VCaP (cell line): ENCODE measurements around the gene CPN2.

Experiments used
- H3K27ac ChIP-seq: fragments of 450-650 bp; 2 replicates; pipeline ENCODE4 v1.5.1; 2017
- TF ChIP-seq, protein P1 (sequence below): fragments of 450-650 bp; conservative IDR thresholded peaks from 2 replicates; pipeline ENCODE4 v1.5.1; 2017; ENCODE audit warnings: mild to moderate bottlenecking, moderate library complexity

CPN2 gene

DNA sequence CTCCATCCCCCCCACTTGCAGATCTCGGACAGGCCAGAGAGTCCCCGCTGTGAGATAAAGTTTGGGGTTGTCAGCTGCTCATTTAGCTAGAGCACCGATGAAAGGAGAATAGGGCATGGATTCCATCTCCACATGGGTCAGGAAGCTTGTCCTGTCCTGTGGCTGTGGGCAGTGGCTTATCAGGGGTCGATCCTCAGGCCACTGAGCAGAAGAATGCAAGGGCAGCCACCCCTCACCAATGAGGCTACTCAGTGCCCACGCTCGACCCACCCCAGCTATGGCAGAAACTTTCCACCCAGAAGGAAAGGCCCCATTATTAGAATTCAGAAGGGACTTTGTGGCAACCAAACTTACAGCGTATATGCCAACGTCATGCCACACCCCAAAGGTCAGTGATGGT, 43.3 kb downstream of the CPN2 start:
- TF ChIP-seq, protein P1, sequence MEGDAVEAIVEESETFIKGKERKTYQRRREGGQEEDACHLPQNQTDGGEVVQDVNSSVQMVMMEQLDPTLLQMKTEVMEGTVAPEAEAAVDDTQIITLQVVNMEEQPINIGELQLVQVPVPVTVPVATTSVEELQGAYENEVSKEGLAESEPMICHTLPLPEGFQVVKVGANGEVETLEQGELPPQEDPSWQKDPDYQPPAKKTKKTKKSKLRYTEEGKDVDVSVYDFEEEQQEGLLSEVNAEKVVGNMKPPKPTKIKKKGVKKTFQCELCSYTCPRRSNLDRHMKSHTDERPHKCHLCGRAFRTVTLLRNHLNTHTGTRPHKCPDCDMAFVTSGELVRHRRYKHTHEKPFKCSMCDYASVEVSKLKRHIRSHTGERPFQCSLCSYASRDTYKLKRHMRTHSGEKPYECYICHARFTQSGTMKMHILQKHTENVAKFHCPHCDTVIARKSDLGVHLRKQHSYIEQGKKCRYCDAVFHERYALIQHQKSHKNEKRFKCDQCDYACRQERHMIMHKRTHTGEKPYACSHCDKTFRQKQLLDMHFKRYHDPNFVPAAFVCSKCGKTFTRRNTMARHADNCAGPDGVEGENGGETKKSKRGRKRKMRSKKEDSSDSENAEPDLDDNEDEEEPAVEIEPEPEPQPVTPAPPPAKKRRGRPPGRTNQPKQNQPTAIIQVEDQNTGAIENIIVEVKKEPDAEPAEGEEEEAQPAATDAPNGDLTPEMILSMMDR = no peak
- H3K27ac ChIP-seq = peak overlapping the region; percentile 37

DNA sequence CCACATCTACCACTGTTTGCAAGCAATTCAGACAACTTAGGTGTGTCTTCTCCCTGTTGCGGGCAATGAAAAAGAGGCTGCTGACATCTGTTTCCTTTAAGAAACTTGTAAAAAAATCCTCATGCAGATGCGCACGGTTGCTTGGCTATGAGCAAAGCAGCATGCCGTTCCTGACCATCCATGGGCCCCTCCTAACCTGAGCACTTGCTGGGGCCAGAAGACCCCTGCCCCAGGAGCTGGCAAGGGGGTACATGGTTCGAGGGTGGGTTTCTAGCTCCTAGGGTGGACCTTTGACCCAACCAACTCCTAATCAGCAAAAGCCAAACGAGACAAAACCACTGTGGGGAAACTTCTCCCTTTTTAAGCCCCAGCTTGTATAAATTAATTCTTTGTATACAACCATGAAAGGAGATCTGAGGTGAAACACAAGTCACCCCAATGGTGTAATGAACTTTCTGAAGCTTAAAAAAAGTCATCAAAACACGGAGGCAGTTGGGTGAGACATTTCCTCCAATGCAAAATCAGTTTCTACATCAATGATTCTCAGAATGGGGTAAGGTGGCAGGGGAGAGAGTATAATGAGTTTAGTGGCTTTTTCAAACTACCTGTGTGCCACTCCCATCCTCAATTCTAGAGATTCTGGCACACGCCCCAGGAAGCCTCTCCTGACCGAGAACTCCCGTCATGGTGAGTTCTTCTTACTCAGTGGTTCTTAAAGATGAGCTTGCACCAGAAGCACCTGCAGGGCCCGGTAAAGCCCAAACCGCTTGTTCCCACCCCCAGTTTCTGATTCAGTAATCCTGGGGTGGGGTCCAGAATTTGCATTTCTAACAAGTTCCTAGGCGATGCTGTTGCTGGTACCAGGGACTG, 44.1 kb downstream of the CPN2 start:
- no peak overlapping the region for H3K27ac ChIP-seq
- TF ChIP-seq, protein P1 = no peak

DNA sequence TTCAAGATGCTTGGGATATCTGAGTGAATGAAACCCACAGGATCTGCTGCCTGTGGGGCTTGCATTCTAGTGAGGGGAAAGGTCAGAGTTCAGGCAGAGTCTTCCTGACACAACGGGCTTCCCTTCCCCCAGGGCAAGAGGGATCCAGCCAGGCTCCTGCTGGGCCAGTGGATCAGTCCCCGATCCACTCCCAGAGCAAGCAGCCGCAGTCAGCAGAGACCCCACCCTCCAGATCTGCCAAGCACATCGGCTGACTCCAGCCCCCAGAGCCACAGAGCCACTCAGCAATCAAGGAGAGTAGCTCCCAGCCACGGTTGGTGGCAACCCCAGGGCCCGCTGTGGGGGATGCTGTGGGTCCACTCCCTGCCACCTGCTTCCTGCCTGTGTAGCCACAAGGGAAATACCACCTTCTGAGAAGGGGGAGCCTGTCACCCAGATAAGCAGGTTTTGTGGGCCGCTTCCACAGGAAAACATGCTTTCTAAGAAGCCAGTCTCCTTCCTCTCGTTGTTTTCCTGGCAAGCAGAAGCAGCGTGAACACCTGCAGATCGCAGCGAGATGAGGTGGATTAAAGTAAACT, 44.9 kb downstream of the CPN2 start:
- H3K27ac ChIP-seq = no peak overlapping the region
- TF ChIP-seq, protein P1 = no peak

- TF ChIP-seq, protein P1 = no peak
- H3K27ac ChIP-seq = no peak overlapping the region
These were observed 45.6 kb downstream of the CPN2 start for GRCh38 chr3:194305356-194306108.

DNA sequence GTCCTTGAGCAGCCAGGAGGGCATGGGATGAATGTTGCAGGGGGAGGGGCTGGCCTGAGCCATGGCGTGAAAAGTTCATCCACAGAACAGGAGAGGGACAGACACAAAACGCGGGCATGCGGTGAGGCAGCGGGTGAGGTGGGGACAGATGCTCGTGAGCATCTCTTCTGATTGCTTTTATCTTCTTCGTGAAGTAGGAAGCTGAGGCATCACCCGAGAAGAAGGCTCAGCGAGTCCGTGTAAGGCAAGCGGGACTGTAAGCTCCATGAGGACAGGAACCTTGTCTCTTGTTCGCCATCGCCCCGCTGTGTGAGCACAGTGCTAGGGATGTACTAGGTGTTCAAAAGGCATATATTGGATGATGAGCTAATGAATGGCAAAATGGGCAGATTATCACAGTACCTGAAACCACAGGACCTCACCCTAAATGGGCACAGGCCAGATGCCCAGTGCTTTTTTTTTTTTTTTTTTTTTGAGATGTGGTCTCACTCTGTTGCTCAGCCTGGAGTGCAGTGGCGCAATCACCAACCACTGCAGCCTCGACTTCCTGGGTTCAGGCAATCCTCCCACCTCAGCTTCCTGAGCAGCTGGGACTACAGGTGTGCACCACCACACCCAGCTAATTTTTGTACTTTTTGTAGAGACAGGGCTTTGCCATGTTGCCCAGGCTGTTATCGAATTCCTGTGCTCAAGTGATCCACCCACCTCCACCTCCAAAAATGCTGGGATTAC, 46.8 kb downstream of the CPN2 start:
- H3K27ac ChIP-seq = no peak overlapping the region
- TF ChIP-seq, protein P1 = no peak

DNA sequence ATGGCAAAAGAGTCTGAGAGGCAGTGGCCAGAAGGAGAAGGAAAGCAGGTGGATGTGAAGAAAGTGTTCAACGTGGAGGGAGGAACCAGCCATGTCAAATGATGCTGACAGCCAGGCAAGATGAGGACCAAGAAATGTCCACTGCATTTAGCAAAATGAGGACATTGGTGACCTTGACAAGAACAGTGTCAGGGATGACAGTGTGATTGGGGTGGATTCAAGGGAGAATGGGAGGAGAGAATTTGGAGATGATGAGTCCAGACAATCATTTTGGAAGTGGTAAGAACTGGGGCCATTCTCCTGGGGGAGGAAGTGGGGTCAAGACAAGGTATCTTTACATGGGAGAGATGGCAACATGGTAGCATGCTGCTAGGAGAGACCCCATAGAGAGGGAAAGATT, 47.4 kb downstream of the CPN2 start:
- H3K27ac ChIP-seq = no peak overlapping the region
- TF ChIP-seq, protein P1 = no peak
